ENCODE results near the gene C3. TPM values are rescaled to one million over a fixed set of nuclear protein-coding genes. Genes with fewer than 3 reads are reported as not detected.

The C3 gene
- total and polyA plus RNA-seq, 2 of the 13 experiments (the other 11 are each of a cell fraction or from before 2014, with no cell fraction given), result 1,455 to 6,272 TPM

GRCh38 chr19:6730153-6730804 lies 9.8 kb upstream of the C3 start (continued):
- TF ChIP-seq ZNF598 (CRISPR knock-in tag; IDR thresholded peaks at IDR 0.05; ENCODE audit: borderline replicate concordance) (no peak), ZNF318 (CRISPR knock-in tag; IDR thresholded peaks at IDR 0.05) (no peak), HOXA9 (CRISPR knock-in tag; IDR thresholded peaks at IDR 0.05; ENCODE audit: borderline replicate concordance) (no peak), ZNF552 (CRISPR knock-in tag; IDR thresholded peaks at IDR 0.05; ENCODE audit: borderline replicate concordance) (peak; percentile 44; the same call in 1 of the 2 replicates), TFAP4 (IDR thresholded peaks at IDR 0.05; ENCODE audit: borderline replicate concordance, low read depth) (peak; percentile 36; the same call in 1 of the 2 replicates), ZSCAN25 (CRISPR knock-in tag; IDR thresholded peaks at IDR 0.05) (no peak; the same call in 1 of the 2 replicates), NCOR1 (IDR thresholded peaks at IDR 0.05; ENCODE audit: borderline replicate concordance, low read length) (peak; percentile 62; the same call in 1 of the 2 replicates), NR2F1 (CRISPR knock-in tag; IDR thresholded peaks at IDR 0.05) (peak in 1 of 2 experiments; percentile 19; a peak in 1 of 4 replicates), PBX2 (CRISPR knock-in tag; IDR thresholded peaks at IDR 0.05) (peak; percentile 29; the same call in 1 of the 2 replicates), ZNF660 (CRISPR knock-in tag; IDR thresholded peaks at IDR 0.05; ENCODE audit: borderline replicate concordance, low read depth) (no peak), ZNF883 (CRISPR knock-in tag; IDR thresholded peaks at IDR 0.05; ENCODE audit: not compliant biosample characterization) (no peak), CENPBD1 (CRISPR knock-in tag; IDR thresholded peaks at IDR 0.05; ENCODE audit: borderline replicate concordance, low read depth) (no peak), TRIM24 (CRISPR knock-in tag; IDR thresholded peaks at IDR 0.05) (no peak), ZNF629 (CRISPR knock-in tag; conservative IDR thresholded peaks at IDR 0.05) (no peak), ZNF18 (CRISPR knock-in tag; IDR thresholded peaks at IDR 0.05; ENCODE audit: insufficient replicate concordance) (no peak), MTA1 (CRISPR knock-in tag; IDR thresholded peaks at IDR 0.05; ENCODE audit: borderline replicate concordance) (no peak)
